K562 (cell line): ENCODE results near the gene CCDC92. TPM values are rescaled to one million over a fixed set of nuclear protein-coding genes. Genes with fewer than 3 reads are reported as not detected.

Experiments
- C11orf30 ChIP-seq: fragments of 450-650 bp; IDR thresholded peaks from 2 replicates; pipeline ENCODE4 v1.6.1; 2016; ENCODE audit warnings: low read depth, mild to moderate bottlenecking
- CEBPG ChIP-seq, 3 experiments: fragments of 200-800 bp in 1 of 3; sonication (Bioruptor generic) in 1 of 3; sonication (generic) in 1 of 3; formaldehyde crosslinking in 1 of 3; IDR thresholded peaks in 2 of 3; conservative IDR thresholded peaks in 1 of 3; 2 replicates each; pipeline versions ENCODE4 v1.6.1 to v1.8.0; 2016 to 2022; ENCODE audit warnings: missing compliant biosample characterization in 2 of 3, missing genetic modification characterization in 2 of 3, mild to moderate bottlenecking in 1 of 3, missing genetic modification reagents in 1 of 3
- ILK ChIP-seq: fragments of 450-650 bp; IDR thresholded peaks from 2 replicates; pipeline ENCODE4 v1.6.1; 2016; ENCODE audit warnings: missing genetic modification characterization, low read depth, mild to moderate bottlenecking, missing compliant biosample characterization, moderate library complexity, borderline replicate concordance
- JUN ChIP-seq, 2 experiments: sonication (generic) in 1 of 2; formaldehyde crosslinking in 1 of 2; IDR thresholded peaks; 2 replicates each; pipeline versions ENCODE4 v1.6.1 to v1.8.0; 2012 to 2022; ENCODE audit warnings: borderline replicate concordance in 2 of 2, mild to moderate bottlenecking in 2 of 2, improper control_type of control experiment in 1 of 2, low read depth in 1 of 2, low read length in 1 of 2, missing genetic modification reagents in 1 of 2
- KLF1 ChIP-seq: fragments of 450-650 bp; IDR thresholded peaks from 2 replicates; pipeline ENCODE4 v1.6.1; 2016; ENCODE audit warnings: missing genetic modification characterization, missing compliant biosample characterization
- KLF10 ChIP-seq: fragments of 250-450 bp; sonication (Bioruptor Pico); IDR thresholded peaks from 2 replicates; pipeline ENCODE4 v1.6.1; 2021; ENCODE audit warnings: matching md5 sums
- MAFF ChIP-seq: IDR thresholded peaks from 2 replicates; pipeline ENCODE4 v1.6.1; 2012; ENCODE audit warnings: low read length, improper control_type of control experiment
- NR2C1 ChIP-seq, 2 experiments: fragments of 450-650 bp; IDR thresholded peaks; 2 replicates each; pipeline ENCODE4 v1.6.1; 2017; ENCODE audit warnings: mild to moderate bottlenecking in 2 of 2, antibody characterized with exemption in 1 of 2, inconsistent platforms in 1 of 2, missing compliant biosample characterization in 1 of 2, missing genetic modification characterization in 1 of 2
- NR2C2 ChIP-seq, 2 experiments: fragments of 200-800 bp in 1 of 2; sonication (Bioruptor generic) in 1 of 2; sonication (generic) in 1 of 2; formaldehyde crosslinking in 1 of 2; IDR thresholded peaks; 2 replicates each; pipeline versions ENCODE4 v1.6.1 to v1.8.0; 2016 to 2022; ENCODE audit warnings: mild to moderate bottlenecking in 1 of 2, missing compliant biosample characterization in 1 of 2, missing genetic modification characterization in 1 of 2, missing genetic modification reagents in 1 of 2
- PHF8 ChIP-seq: fragments of 200-600 bp; sonication (generic); IDR thresholded peaks from 2 replicates; pipeline ENCODE4 v1.6.1; 2012; ENCODE audit warnings: mixed run types, mild to moderate bottlenecking, inconsistent platforms, low read length, moderate library complexity, borderline replicate concordance
- RB1 ChIP-seq: fragments of 450-650 bp; IDR thresholded peaks from 2 replicates; pipeline ENCODE4 v1.6.1; 2017; ENCODE audit warnings: low read depth, mild to moderate bottlenecking
- SP2 ChIP-seq: IDR thresholded peaks from 2 replicates; pipeline ENCODE4 v1.6.1; 2011; ENCODE audit warnings: mild to moderate bottlenecking, low read depth, low read length, moderate library complexity; ENCODE audit not compliant: poor library complexity, severe bottlenecking; ENCODE audit errors: extremely low read depth
- TFAM ChIP-seq: fragments of 250-450 bp; sonication (Bioruptor Pico); conservative IDR thresholded peaks from 2 replicates; pipeline ENCODE4 v1.5.0; 2021; ENCODE audit warnings: mild to moderate bottlenecking, moderate library complexity
- ZEB2 ChIP-seq: fragments of 450-650 bp; IDR thresholded peaks from 2 replicates; pipeline ENCODE4 v1.6.1; 2016
- ZNF184 ChIP-seq: sonication (generic); formaldehyde crosslinking; IDR thresholded peaks from 2 replicates; pipeline ENCODE4 v1.5.0; 2020; ENCODE audit warnings: missing genetic modification reagents
- ZNF583 ChIP-seq: fragments of 250-450 bp; sonication (Bioruptor Pico); IDR thresholded peaks from 2 replicates; pipeline ENCODE4 v1.4.0; 2020
- ZNF644 ChIP-seq: fragments of 200-800 bp; sonication (Bioruptor generic); IDR thresholded peaks from 2 replicates; pipeline ENCODE4 v1.6.1; 2016; ENCODE audit warnings: low read depth, missing genetic modification characterization, missing compliant biosample characterization
- ZNF764 ChIP-seq: fragments of 250-450 bp; sonication (Bioruptor Pico); IDR thresholded peaks from 2 replicates; pipeline ENCODE4 v1.4.0; 2020; ENCODE audit warnings: low read depth, mild to moderate bottlenecking, moderate library complexity
- polyA plus RNA-seq, 8 experiments: library from polyadenylated mRNA; depleted of rRNA in 4 of 8; stranded (reverse) in 5 of 8; unstranded in 3 of 8; fragments of >200 nt; fragmentation: Nextera tagmentation in 2 of 8; fragmentation: Illumina TruSeq in 1 of 8; extraction: Ambion mirVana in 2 of 8; extraction: Trizol in 1 of 8; gene quantifications; 2 replicates each; pipeline versions ENCODE4 v1.2.1 to v1.2.3, GENCODE V29; 2011 to 2014; ENCODE audit warnings: inconsistent platforms in 1 of 8, missing spikeins in 1 of 8
- total RNA-seq, 7 experiments: library from RNA; depleted of rRNA in 6 of 7; stranded (reverse); fragments of >200 nt in 6 of 7; fragmentation: Illumina TruSeq in 2 of 7; extraction: Trizol in 2 of 7; gene quantifications; 2 replicates each; pipeline versions ENCODE4 v1.2.1 to v1.2.3, GENCODE V29; 2011 to 2021; ENCODE audit warnings: low replicate concordance in 1 of 7
- TF ChIP-seq, protein P1 (sequence below): fragments of 450-650 bp; formaldehyde crosslinking; IDR thresholded peaks from 2 replicates; pipeline ENCODE4 v1.4.0; 2022; ENCODE audit warnings: missing genetic modification characterization
- TF ChIP-seq, protein P2 (sequence below): fragments of 250-450 bp; sonication (Bioruptor Pico); IDR thresholded peaks from 2 replicates; pipeline ENCODE4 v1.8.0; 2022; ENCODE audit warnings: inconsistent platforms
- TF ChIP-seq, protein P3 (sequence below): fragments of 450-650 bp; formaldehyde crosslinking; conservative IDR thresholded peaks from 2 replicates; pipeline ENCODE4 v1.4.0; 2022; ENCODE audit warnings: mild to moderate bottlenecking, missing genetic modification characterization

CCDC92 gene
- total and polyA plus RNA-seq, 9 of the 15 experiments (the other 6 are each of a cell fraction or from before 2014, with no cell fraction given), result 0.27 to 5.9 (median 2.1) TPM

DNA sequence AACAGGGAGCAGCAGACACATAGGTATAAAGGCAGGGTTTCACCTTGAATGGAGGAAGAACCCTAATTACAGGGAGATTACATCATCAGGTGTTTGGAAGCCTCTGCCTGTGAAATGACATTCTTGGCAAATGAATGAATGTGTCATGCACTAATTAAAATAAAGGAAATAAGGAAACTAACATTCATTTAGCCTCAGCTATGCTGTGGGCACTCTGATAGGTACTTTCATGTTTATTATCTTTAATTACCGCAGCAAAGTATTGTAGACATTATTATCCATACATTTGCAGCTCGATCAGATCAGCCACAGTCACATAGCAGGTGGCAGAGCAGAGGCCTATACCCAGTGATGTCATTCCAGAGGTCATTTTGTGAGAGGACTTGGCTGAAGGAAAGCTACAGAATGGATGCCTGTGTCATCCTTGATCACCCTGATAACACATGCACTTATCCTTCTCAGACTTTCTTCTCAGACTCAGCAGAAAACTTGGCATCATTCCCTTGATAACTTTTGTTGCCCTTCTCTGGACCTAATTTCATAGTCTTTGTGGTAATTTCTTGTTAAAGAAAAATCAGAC is 18.8 kb upstream of the CCDC92 start (continued):
- TF ChIP-seq JUN (IDR thresholded peaks at IDR 0.05; ENCODE audit: borderline replicate concordance, low read depth, low read length), result 0 out of 2 replicates have a peak, but pooled peaks have one; percentile 29
- TF ChIP-seq JUN (CRISPR knock-in tag; IDR thresholded peaks at IDR 0.05; ENCODE audit: borderline replicate concordance), result no peak
- no peak for TF ChIP-seq RB1
- TF ChIP-seq TFAM (CRISPR knock-in tag), result no peak
- TF ChIP-seq ZNF644 (tag), result no peak
- TF ChIP-seq ZEB2, result no peak
- TF ChIP-seq, protein P1, sequence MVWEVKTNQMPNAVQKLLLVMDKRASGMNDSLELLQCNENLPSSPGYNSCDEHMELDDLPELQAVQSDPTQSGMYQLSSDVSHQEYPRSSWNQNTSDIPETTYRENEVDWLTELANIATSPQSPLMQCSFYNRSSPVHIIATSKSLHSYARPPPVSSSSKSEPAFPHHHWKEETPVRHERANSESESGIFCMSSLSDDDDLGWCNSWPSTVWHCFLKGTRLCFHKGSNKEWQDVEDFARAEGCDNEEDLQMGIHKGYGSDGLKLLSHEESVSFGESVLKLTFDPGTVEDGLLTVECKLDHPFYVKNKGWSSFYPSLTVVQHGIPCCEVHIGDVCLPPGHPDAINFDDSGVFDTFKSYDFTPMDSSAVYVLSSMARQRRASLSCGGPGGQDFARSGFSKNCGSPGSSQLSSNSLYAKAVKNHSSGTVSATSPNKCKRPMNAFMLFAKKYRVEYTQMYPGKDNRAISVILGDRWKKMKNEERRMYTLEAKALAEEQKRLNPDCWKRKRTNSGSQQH (CRISPR knock-in tag), result no peak
- no peak for TF ChIP-seq SP2
- TF ChIP-seq, protein P2, sequence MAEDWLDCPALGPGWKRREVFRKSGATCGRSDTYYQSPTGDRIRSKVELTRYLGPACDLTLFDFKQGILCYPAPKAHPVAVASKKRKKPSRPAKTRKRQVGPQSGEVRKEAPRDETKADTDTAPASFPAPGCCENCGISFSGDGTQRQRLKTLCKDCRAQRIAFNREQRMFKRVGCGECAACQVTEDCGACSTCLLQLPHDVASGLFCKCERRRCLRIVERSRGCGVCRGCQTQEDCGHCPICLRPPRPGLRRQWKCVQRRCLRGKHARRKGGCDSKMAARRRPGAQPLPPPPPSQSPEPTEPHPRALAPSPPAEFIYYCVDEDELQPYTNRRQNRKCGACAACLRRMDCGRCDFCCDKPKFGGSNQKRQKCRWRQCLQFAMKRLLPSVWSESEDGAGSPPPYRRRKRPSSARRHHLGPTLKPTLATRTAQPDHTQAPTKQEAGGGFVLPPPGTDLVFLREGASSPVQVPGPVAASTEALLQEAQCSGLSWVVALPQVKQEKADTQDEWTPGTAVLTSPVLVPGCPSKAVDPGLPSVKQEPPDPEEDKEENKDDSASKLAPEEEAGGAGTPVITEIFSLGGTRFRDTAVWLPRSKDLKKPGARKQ, result no peak
- no peak for TF ChIP-seq ILK
- TF ChIP-seq ZNF583, result no peak
- no peak for TF ChIP-seq NR2C2 (CRISPR knock-in tag; IDR thresholded peaks at IDR 0.05)
- TF ChIP-seq NR2C2 (tag; IDR thresholded peaks at IDR 0.05), result peak; percentile 61
- TF ChIP-seq ZNF764 (CRISPR knock-in tag), result no peak
- peak; percentile 32; the same call in 1 of the 2 replicates for TF ChIP-seq CEBPG (CRISPR knock-in tag; IDR thresholded peaks at IDR 0.05)
- peak; percentile 55 to 81 for TF ChIP-seq CEBPG (tag; conservative IDR thresholded peaks at IDR 0.05 in 1 of 2, IDR thresholded peaks at IDR 0.05 in 1 of 2)
- TF ChIP-seq MAFF, result peak; percentile 6; the same call in 1 of the 2 replicates
- no peak for TF ChIP-seq KLF10 (CRISPR knock-in tag)
- TF ChIP-seq, protein P3, sequence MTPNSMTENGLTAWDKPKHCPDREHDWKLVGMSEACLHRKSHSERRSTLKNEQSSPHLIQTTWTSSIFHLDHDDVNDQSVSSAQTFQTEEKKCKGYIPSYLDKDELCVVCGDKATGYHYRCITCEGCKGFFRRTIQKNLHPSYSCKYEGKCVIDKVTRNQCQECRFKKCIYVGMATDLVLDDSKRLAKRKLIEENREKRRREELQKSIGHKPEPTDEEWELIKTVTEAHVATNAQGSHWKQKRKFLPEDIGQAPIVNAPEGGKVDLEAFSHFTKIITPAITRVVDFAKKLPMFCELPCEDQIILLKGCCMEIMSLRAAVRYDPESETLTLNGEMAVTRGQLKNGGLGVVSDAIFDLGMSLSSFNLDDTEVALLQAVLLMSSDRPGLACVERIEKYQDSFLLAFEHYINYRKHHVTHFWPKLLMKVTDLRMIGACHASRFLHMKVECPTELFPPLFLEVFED (CRISPR knock-in tag), result no peak
- TF ChIP-seq KLF1 (tag), result no peak
- TF ChIP-seq PHF8, result no peak
- no peak for TF ChIP-seq ZNF184 (CRISPR knock-in tag)
- no peak for TF ChIP-seq NR2C1 (IDR thresholded peaks at IDR 0.05)
- TF ChIP-seq NR2C1 (tag; IDR thresholded peaks at IDR 0.05), result peak; percentile 71
- peak; percentile 56 for TF ChIP-seq C11orf30
